ENCODE data around the gene METTL3.

GRCh38 chr14:21514341-21514740 is 3.2 kb upstream of the METTL3 start:
- TF ChIP-seq POLR2A (IDR thresholded peaks at IDR 0.05) (no peak), CTCF (IDR thresholded peaks at IDR 0.05) (no peak)

All from thyroid gland (tissue), 4 donors.